GM12878 (cell line): ENCODE results near the gene KRI1. TPM values are rescaled to one million over a fixed set of nuclear protein-coding genes. Genes with fewer than 3 reads are reported as not detected.
A peak's percentile ranks its signal among the peaks of the same experiment; 100 is the strongest.

ENCODE experiments used
- GATAD2B ChIP-seq: fragments of 450-650 bp; conservative IDR thresholded peaks from 2 replicates; pipeline ENCODE4 v1.6.1; 2017; ENCODE audit warnings: low read depth, mild to moderate bottlenecking, moderate library complexity
- HDAC6 ChIP-seq: fragments of 200-600 bp; sonication (generic); IDR thresholded peaks from one replicate; pipeline ENCODE4 v1.8.0; 2017; ENCODE audit warnings: antibody characterized with exemption; ENCODE audit not compliant: unreplicated experiment
- IRF5 ChIP-seq: fragments of 450-650 bp; IDR thresholded peaks from 2 replicates; pipeline ENCODE4 v1.6.1; 2017; ENCODE audit warnings: borderline replicate concordance
- POLR2AphosphoS5 ChIP-seq: IDR thresholded peaks from 2 replicates; pipeline ENCODE4 v1.6.1; 2011; ENCODE audit warnings: mild to moderate bottlenecking, low read length, inconsistent platforms
- RAD21 ChIP-seq: IDR thresholded peaks from 2 replicates; pipeline ENCODE4 v1.6.1; 2011; ENCODE audit warnings: mild to moderate bottlenecking, low read depth, low read length, moderate library complexity; ENCODE audit not compliant: insufficient read depth
- SIN3A ChIP-seq: IDR thresholded peaks from 2 replicates; pipeline ENCODE4 v1.6.1; 2012; ENCODE audit warnings: low read depth, low read length, improper control_type of control experiment
- SUZ12 ChIP-seq: fragments of 200-600 bp; sonication (generic); IDR thresholded peaks from one replicate; pipeline ENCODE4 v1.6.1; 2018; ENCODE audit warnings: antibody characterized with exemption, mild to moderate bottlenecking; ENCODE audit not compliant: unreplicated experiment
- TAF1 ChIP-seq: IDR thresholded peaks from 2 replicates; pipeline ENCODE4 v1.6.1; 2011; ENCODE audit warnings: mild to moderate bottlenecking, low read depth, low read length, borderline replicate concordance
- ZBTB40 ChIP-seq: fragments of 450-650 bp; IDR thresholded peaks from 2 replicates; pipeline ENCODE4 v1.6.1; 2016; ENCODE audit warnings: mild to moderate bottlenecking, moderate library complexity, borderline replicate concordance
- polyA plus RNA-seq, 11 experiments: library from polyadenylated mRNA; depleted of rRNA in 4 of 11; unstranded in 6 of 11; stranded (reverse) in 5 of 11; fragments of >200 nt; fragmentation: Nextera tagmentation in 4 of 11; fragmentation: Illumina TruSeq in 1 of 11; extraction: Ambion mirVana in 4 of 11; extraction: Trizol in 1 of 11; gene quantifications; 1 replicate in 1 of 11; 2 replicates in 10 of 11; pipeline versions ENCODE4 v1.2.1 to v1.2.3, GENCODE V29; 2011 to 2016; ENCODE audit warnings: inconsistent platforms in 2 of 11, missing spikeins in 2 of 11, low read depth in 1 of 11
- total RNA-seq, 4 experiments: library from RNA; depleted of rRNA in 3 of 4; stranded (reverse); fragments of >200 nt in 3 of 4; fragmentation: Illumina TruSeq in 1 of 4; extraction: Trizol in 1 of 4; gene quantifications; 2 replicates each; pipeline versions ENCODE4 v1.2.1 to v1.2.3, GENCODE V29; 2013 to 2021
- TF ChIP-seq, protein P1 (sequence below): fragments of 450-650 bp; conservative IDR thresholded peaks from 2 replicates; pipeline ENCODE4 v1.6.1; 2017; ENCODE audit warnings: mild to moderate bottlenecking, moderate library complexity
- TF ChIP-seq, protein P2 (sequence below): fragments of 450-650 bp; IDR thresholded peaks from 2 replicates; pipeline ENCODE4 v1.6.1; 2016; ENCODE audit warnings: mild to moderate bottlenecking
- TF ChIP-seq, protein P3 (sequence below): fragments of 450-650 bp; IDR thresholded peaks from 2 replicates; pipeline ENCODE4 v1.6.1; 2017; ENCODE audit warnings: mild to moderate bottlenecking, moderate library complexity

KRI1 gene
- total and polyA plus RNA-seq, 10 of the 15 experiments (the other 5 are each of a cell fraction or from before 2014, with no cell fraction given), result 0.98 to 42.5 (median 24.7) TPM

DNA sequence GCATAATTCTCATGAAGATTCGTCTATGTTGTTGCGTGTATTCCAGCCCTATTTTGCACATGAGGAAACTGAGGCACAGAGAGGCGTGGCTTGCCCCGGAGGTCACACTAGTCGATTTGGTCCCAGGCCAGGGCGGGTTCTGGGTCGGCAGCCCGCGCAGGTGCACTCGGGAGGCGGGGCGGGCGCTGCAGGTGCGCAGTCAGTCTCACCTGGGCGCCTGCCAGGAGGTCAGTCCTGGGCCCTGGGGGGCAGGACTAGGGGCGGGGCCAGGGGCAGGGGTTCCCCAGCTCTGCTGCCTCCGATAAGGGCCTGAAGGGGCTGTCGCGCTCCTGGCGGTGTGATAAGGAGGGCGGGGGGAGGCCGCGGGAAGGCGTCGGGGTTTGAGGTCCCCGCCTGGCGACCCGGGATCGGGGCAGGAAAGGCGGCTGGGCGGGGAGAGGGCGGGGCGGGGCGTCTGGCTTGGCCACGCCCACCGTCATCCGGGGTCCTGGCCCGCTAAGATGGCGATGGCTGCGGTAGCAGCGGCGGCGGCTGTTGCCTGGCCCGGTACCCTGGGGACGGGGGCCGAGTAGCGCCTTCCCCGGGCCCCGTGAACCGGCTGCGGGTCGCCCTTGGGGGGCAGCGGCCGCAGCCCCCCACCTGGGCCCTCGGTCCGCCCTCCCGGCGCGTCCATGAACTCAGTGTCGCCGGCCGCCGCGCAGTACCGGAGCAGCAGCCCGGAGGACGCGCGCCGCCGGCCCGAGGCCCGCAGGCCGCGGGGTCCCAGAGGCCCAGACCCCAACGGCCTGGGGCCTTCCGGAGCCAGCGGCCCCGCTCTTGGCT, 22.2 kb downstream of the KRI1 start, which contains the start of gene ATG4D (continued):
- TF ChIP-seq RAD21 (no peak), TAF1 (peak; percentile 94), SIN3A (no peak), ZBTB40 (no peak), POLR2AphosphoS5 (peak; percentile 76), GATAD2B (peak; percentile 79; the same call in 1 of the 2 replicates), IRF5 (no peak), SUZ12 (no peak), HDAC6 (no peak)
- TF ChIP-seq, protein P1, sequence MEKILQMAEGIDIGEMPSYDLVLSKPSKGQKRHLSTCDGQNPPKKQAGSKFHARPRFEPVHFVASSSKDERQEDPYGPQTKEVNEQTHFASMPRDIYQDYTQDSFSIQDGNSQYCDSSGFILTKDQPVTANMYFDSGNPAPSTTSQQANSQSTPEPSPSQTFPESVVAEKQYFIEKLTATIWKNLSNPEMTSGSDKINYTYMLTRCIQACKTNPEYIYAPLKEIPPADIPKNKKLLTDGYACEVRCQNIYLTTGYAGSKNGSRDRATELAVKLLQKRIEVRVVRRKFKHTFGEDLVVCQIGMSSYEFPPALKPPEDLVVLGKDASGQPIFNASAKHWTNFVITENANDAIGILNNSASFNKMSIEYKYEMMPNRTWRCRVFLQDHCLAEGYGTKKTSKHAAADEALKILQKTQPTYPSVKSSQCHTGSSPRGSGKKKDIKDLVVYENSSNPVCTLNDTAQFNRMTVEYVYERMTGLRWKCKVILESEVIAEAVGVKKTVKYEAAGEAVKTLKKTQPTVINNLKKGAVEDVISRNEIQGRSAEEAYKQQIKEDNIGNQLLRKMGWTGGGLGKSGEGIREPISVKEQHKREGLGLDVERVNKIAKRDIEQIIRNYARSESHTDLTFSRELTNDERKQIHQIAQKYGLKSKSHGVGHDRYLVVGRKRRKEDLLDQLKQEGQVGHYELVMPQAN, result peak; percentile 87
- TF ChIP-seq, protein P2, sequence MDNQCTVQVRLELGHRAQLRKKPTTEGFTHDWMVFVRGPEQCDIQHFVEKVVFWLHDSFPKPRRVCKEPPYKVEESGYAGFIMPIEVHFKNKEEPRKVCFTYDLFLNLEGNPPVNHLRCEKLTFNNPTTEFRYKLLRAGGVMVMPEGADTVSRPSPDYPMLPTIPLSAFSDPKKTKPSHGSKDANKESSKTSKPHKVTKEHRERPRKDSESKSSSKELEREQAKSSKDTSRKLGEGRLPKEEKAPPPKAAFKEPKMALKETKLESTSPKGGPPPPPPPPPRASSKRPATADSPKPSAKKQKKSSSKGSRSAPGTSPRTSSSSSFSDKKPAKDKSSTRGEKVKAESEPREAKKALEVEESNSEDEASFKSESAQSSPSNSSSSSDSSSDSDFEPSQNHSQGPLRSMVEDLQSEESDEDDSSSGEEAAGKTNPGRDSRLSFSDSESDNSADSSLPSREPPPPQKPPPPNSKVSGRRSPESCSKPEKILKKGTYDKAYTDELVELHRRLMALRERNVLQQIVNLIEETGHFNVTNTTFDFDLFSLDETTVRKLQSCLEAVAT, result no peak
- TF ChIP-seq, protein P3, sequence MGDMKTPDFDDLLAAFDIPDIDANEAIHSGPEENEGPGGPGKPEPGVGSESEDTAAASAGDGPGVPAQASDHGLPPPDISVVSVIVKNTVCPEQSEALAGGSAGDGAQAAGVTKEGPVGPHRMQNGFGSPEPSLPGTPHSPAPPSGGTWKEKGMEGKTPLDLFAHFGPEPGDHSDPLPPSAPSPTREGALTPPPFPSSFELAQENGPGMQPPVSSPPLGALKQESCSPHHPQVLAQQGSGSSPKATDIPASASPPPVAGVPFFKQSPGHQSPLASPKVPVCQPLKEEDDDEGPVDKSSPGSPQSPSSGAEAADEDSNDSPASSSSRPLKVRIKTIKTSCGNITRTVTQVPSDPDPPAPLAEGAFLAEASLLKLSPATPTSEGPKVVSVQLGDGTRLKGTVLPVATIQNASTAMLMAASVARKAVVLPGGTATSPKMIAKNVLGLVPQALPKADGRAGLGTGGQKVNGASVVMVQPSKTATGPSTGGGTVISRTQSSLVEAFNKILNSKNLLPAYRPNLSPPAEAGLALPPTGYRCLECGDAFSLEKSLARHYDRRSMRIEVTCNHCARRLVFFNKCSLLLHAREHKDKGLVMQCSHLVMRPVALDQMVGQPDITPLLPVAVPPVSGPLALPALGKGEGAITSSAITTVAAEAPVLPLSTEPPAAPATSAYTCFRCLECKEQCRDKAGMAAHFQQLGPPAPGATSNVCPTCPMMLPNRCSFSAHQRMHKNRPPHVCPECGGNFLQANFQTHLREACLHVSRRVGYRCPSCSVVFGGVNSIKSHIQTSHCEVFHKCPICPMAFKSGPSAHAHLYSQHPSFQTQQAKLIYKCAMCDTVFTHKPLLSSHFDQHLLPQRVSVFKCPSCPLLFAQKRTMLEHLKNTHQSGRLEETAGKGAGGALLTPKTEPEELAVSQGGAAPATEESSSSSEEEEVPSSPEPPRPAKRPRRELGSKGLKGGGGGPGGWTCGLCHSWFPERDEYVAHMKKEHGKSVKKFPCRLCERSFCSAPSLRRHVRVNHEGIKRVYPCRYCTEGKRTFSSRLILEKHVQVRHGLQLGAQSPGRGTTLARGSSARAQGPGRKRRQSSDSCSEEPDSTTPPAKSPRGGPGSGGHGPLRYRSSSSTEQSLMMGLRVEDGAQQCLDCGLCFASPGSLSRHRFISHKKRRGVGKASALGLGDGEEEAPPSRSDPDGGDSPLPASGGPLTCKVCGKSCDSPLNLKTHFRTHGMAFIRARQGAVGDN, result peak; percentile 88
